Breast epithelium (tissue), 4 donors: ENCODE measurements around the gene UFC1. TPM values are rescaled to one million over a fixed set of nuclear protein-coding genes. Genes with fewer than 3 reads are reported as not detected.

ENCODE experiments used
- DNase-seq, 2 donors: peaks; one replicate each; pipeline ENCODE4 v3.0.0-alpha.2; 2019; ENCODE audit warnings: low spot score in 2 of 2
- H3K27ac ChIP-seq, 2 donors: fragments of 200-600 bp; sonication (generic) in 1 of 2; one replicate each; pipeline ENCODE4 v1.5.1; 2016 to 2019; ENCODE audit warnings: mild to moderate bottlenecking in 1 of 2
- H3K27me3 ChIP-seq, 2 donors: fragments of 200-600 bp; sonication (generic) in 1 of 2; one replicate each; pipeline versions ENCODE4 v1.5.1 to v1.6.0; 2017 to 2019; ENCODE audit warnings: control low read depth in 1 of 2, mild to moderate bottlenecking in 1 of 2
- H3K36me3 ChIP-seq: fragments of 200-600 bp; one replicate; pipeline ENCODE4 v1.5.1; 2019
- H3K4me1 ChIP-seq, 2 donors: fragments of 200-600 bp; sonication (generic); one replicate each; pipeline ENCODE4 v1.5.1; 2016 to 2019; ENCODE audit warnings: control low read depth in 1 of 2
- H3K4me3 ChIP-seq, 3 donors: fragments of 200-600 bp; sonication (generic); 1 replicate in 2 of 3; 2 replicates in 1 of 3; pipeline ENCODE4 v1.5.1; 2016 to 2019; ENCODE audit warnings: mild to moderate bottlenecking in 3 of 3, moderate library complexity in 2 of 3
- H3K9me3 ChIP-seq, 2 donors: fragments of 200-600 bp; sonication (generic) in 1 of 2; one replicate each; pipeline ENCODE4 v1.5.1; 2016 to 2019; ENCODE audit warnings: control low read depth in 1 of 2
- POLR2A ChIP-seq: fragments of 450-650 bp; IDR thresholded peaks from one replicate; pipeline ENCODE4 v1.6.1; 2016; ENCODE audit warnings: antibody characterized with exemption, mild to moderate bottlenecking, moderate library complexity
- POLR2AphosphoS5 ChIP-seq, 3 donors: sonication (generic); formaldehyde crosslinking; IDR thresholded peaks; one replicate each; pipeline ENCODE4 v1.6.1; 2017; ENCODE audit warnings: antibody characterized with exemption in 3 of 3
- intact Hi-C: fragments of 100-400 bp; cut with DNase I; formaldehyde crosslinking; loops from one replicate; pipeline ENCODE4 v1.15.1; 2023; ENCODE audit warnings: low total_unique reads
- total RNA-seq, 3 donors: library from RNA; depleted of rRNA; stranded (reverse); fragments of >200 nt; gene quantifications; one replicate each; pipeline ENCODE4 v1.1.0, GENCODE V29; 2016
- TF ChIP-seq, protein P1 (sequence below), 3 donors: fragments of 450-650 bp; IDR thresholded peaks; one replicate each; pipeline ENCODE4 v1.5.1; 2016 to 2017; ENCODE audit warnings: antibody characterized with exemption in 3 of 3, mild to moderate bottlenecking in 3 of 3, moderate library complexity in 3 of 3

UFC1 gene
- total RNA-seq, 3 donors from 2014 or later, result 76.0 to 90.3 (median 87.5) TPM

DNA sequence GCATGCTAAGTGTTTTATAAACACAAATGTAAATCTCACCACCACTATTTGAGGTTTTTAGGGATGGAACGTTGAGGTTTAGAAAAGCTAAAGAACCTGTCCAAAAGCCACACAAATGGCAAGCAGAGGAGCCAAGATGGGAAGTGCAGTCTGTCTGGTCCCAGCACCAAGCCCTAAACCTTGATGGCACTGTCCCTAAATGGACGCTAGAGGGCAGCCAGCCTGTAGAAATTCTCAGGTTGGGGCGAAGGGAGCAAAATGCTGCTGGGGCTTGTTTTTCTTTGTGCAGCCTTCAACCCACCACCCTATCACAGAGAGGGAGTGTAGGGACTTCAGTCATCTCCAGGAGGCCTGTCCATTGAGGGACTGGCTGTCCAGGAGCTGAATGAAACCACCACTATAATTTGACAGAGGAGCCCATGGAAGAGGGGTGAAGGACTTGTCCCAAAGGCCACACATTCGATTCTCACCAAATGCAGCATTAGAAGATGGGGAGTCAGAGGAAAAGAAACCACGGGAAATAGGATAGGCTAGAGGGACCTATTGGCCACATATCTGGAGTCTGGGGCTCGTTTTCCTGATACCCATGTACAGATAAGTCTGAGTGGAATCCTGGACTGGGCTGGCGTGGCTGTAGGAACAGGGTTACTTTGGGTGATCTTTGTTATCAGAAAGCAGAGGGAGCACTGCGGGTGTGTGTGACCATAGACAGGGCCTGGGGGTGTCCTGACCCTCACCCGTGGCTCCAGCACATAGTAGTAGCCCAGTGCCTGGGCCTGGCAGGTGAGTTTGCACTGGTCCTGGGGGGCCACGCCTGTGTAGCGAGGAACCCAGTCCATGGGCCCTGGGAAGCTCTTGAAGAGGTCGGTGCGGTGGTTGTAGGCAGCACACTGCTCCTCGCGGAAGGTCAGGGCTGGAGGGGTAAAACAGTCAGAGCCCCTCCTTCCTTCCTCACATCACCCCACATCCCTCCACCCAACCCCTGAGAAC lies 39.0 kb downstream of the UFC1 start:
- TF ChIP-seq, protein P1, sequence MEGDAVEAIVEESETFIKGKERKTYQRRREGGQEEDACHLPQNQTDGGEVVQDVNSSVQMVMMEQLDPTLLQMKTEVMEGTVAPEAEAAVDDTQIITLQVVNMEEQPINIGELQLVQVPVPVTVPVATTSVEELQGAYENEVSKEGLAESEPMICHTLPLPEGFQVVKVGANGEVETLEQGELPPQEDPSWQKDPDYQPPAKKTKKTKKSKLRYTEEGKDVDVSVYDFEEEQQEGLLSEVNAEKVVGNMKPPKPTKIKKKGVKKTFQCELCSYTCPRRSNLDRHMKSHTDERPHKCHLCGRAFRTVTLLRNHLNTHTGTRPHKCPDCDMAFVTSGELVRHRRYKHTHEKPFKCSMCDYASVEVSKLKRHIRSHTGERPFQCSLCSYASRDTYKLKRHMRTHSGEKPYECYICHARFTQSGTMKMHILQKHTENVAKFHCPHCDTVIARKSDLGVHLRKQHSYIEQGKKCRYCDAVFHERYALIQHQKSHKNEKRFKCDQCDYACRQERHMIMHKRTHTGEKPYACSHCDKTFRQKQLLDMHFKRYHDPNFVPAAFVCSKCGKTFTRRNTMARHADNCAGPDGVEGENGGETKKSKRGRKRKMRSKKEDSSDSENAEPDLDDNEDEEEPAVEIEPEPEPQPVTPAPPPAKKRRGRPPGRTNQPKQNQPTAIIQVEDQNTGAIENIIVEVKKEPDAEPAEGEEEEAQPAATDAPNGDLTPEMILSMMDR (IDR thresholded peaks at IDR 0.05), result peak; percentile 65 to 88 (median 79)
- TF ChIP-seq POLR2AphosphoS5 (IDR thresholded peaks at IDR 0.05), result no peak
- H3K4me1 ChIP-seq, result peaks cover 0 to 2% of the 10 kb centered on the region in 2 donors
- H3K4me3 ChIP-seq, result peak overlapping the region in 1 of 3 donors; percentile 69
- intact Hi-C loops, result no loop called here
- peak overlapping the region; percentile 8 to 54 for H3K27ac ChIP-seq
- no peaks in the 10 kb centered on the region for H3K9me3 ChIP-seq
- no peak for DNase-seq
- H3K36me3 ChIP-seq, result no peaks in the 10 kb centered on the region
- H3K27me3 ChIP-seq, result no peaks in the 10 kb centered on the region

GRCh38 chr1:161193561-161194235 lies 39.9 kb downstream of the UFC1 start:
- Histone ChIP-seq H3K27me3 (no peaks in the 10 kb centered on the region), H3K9me3 (no peaks in the 10 kb centered on the region), H3K36me3 (no peaks in the 10 kb centered on the region), H3K4me1 (peaks cover 0 to 4% of the 10 kb centered on the region in 2 donors), H3K4me3 (peak overlapping the region in 1 of 3 donors; percentile 69), H3K27ac (peak overlapping the region in 1 of 2 donors; percentile 54)
- intact Hi-C loops, result no loop called here
- TF ChIP-seq, protein P1 (IDR thresholded peaks at IDR 0.05), result no peak
- no peak for TF ChIP-seq POLR2A
- TF ChIP-seq POLR2AphosphoS5 (IDR thresholded peaks at IDR 0.05), result peak in 1 of 3 donors; percentile 15
- DNase-seq, result no peak

DNA sequence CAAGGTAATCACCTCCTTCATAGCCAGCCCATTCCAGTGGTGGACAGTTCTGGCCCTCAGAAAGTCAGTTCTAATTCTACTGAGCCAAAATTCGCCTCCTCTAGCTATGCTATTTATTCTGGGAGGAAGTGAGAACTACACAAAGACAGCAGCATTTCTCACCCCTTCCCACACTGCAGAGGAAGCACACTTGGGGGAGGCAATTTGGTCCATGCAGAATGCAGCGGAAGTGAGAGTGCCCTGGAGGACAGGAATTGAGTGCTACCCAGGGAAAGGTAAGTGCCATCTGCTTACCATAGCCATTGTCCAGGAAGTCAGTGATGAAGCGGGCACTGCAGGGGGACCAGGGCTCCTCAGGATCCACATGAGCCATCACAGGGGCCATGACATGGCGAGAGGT lies 41.4 kb downstream of the UFC1 start:
- intact Hi-C loops, result no loop called here
- no peaks in the 10 kb centered on the region for H3K9me3 ChIP-seq
- TF ChIP-seq POLR2A (no peak), POLR2AphosphoS5 (IDR thresholded peaks at IDR 0.05) (peak in 1 of 3 donors; percentile 15)
- DNase-seq, result no peak
- H3K4me3 ChIP-seq, result peak overlapping the region in 1 of 3 donors; percentile 69
- peaks cover 11 to 17% of the 10 kb centered on the region in 2 donors for H3K4me1 ChIP-seq
- H3K36me3 ChIP-seq, result no peaks in the 10 kb centered on the region
- peak overlapping the region in 1 of 2 donors; percentile 97 for H3K27ac ChIP-seq
- no peaks in the 10 kb centered on the region for H3K27me3 ChIP-seq

DNA sequence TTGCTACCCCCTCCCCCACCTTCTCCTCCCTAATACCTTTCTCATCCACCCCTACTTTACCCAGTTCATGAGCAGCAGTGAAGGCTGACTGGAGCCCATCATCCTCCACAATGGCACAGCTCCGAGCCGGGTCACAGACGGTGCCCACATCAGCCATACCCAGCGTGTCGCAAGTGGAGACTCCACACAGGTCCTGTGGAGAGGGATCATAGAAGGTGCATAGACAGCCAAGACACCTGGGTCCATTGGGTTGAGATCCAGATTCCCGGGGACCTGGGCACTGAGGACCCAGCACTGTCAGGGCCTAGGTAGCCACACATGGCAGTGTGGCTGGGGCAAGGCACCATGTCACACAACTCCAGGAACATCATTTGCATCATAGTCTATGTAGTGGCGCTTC lies 42.3 kb downstream of the UFC1 start:
- DNase-seq, result no peak
- Histone ChIP-seq H3K36me3 (no peaks in the 10 kb centered on the region), H3K9me3 (no peaks in the 10 kb centered on the region), H3K27ac (peak overlapping the region; percentile 97 to 98), H3K4me1 (peaks cover 18 to 24% of the 10 kb centered on the region in 2 donors), H3K27me3 (no peaks in the 10 kb centered on the region), H3K4me3 (peak overlapping the region in 2 of 3 donors; percentile 47 to 69)
- intact Hi-C loops, result no loop called here
- no peak for TF ChIP-seq POLR2AphosphoS5 (IDR thresholded peaks at IDR 0.05)
- TF ChIP-seq, protein P1 (IDR thresholded peaks at IDR 0.05), result no peak
- no peak for TF ChIP-seq POLR2A

- intact Hi-C loops, result no loop called here
- no peak for DNase-seq
- TF ChIP-seq, protein P1 (IDR thresholded peaks at IDR 0.05), result no peak
- peak in 2 of 3 donors; percentile 43 to 51 for TF ChIP-seq POLR2AphosphoS5 (IDR thresholded peaks at IDR 0.05)
- peak overlapping the region; percentile 47 to 69 (median 47) for H3K4me3 ChIP-seq
- peak overlapping the region; percentile 97 to 98 for H3K27ac ChIP-seq
- H3K27me3 ChIP-seq, result no peaks in the 10 kb centered on the region
- H3K4me1 ChIP-seq, result peaks cover 20 to 27% of the 10 kb centered on the region in 2 donors
- H3K9me3 ChIP-seq, result no peaks in the 10 kb centered on the region
- H3K36me3 ChIP-seq, result no peaks in the 10 kb centered on the region
Measured at GRCh38 chr1:161196521-161197451, 43.0 kb downstream of the UFC1 start.
